ENCODE data around the gene IL34.
"Not testable (repeated sequence)": the region's sequence is repeated elsewhere in the genome, so short reads cannot be mapped to it uniquely, and the experiment has no call there.

Gene IL34

GRCh38 chr16:70646260-70647241 is at the start of gene IL34:
IL34 (plus strand) TSS chr16:70646559; CDS start chr16:70646948, 389 bp downstream.
- DNase-seq (ENCODE audit: low spot score): no peak

GRCh38 chr16:70597135-70597835 is 49.1 kb upstream of the IL34 start:
- DNase-seq (ENCODE audit: low spot score): no peak

- no peak for DNase-seq (ENCODE audit: low spot score)
These were observed 47.3 kb upstream of the IL34 start for GRCh38 chr16:70598937-70599503.

- no peak for DNase-seq (ENCODE audit: low spot score)
These were observed 45.6 kb upstream of the IL34 start for GRCh38 chr16:70600730-70601129.

- no peak for DNase-seq (ENCODE audit: low spot score)
These were observed 44.5 kb upstream of the IL34 start for GRCh38 chr16:70601576-70602575.

GRCh38 chr16:70602831-70603230 is 43.5 kb upstream of the IL34 start:
- DNase-seq (ENCODE audit: low spot score): no peak

GRCh38 chr16:70604407-70605282 is 41.7 kb upstream of the IL34 start:
- DNase-seq (ENCODE audit: low spot score): no peak

GRCh38 chr16:70605283-70605657 is 41.1 kb upstream of the IL34 start:
- DNase-seq (ENCODE audit: low spot score): no peak

- no peak for DNase-seq (ENCODE audit: low spot score)
These were observed 37.8 kb upstream of the IL34 start for GRCh38 chr16:70608521-70608920.

GRCh38 chr16:70610273-70611223 is 35.8 kb upstream of the IL34 start:
- no peak for DNase-seq (ENCODE audit: low spot score)

- no peak for DNase-seq (ENCODE audit: low spot score)
These were observed 35.1 kb upstream of the IL34 start for GRCh38 chr16:70611224-70611598.

GRCh38 chr16:70611785-70612303 is 34.5 kb upstream of the IL34 start:
- no peak for DNase-seq (ENCODE audit: low spot score)

- no peak for DNase-seq (ENCODE audit: low spot score)
These were observed 33.4 kb upstream of the IL34 start for GRCh38 chr16:70612931-70613330.

GRCh38 chr16:70614208-70614951 is 32.0 kb upstream of the IL34 start:
- DNase-seq (ENCODE audit: low spot score): no peak

- DNase-seq (ENCODE audit: low spot score): no peak
These were observed 30.4 kb upstream of the IL34 start for GRCh38 chr16:70615945-70616344.

GRCh38 chr16:70621864-70622263 is 24.5 kb upstream of the IL34 start:
- DNase-seq (ENCODE audit: low spot score): not testable (repeated sequence)

- DNase-seq (ENCODE audit: low spot score): no peak
These were observed 18.7 kb upstream of the IL34 start for GRCh38 chr16:70627696-70628095.

GRCh38 chr16:70630960-70631745 is 15.2 kb upstream of the IL34 start:
- DNase-seq (ENCODE audit: low spot score): no peak
